OCI-LY1 (cell line): ENCODE data around the gene NTHL1.

Experiments
- CTCF ChIP-seq: fragments of 200-600 bp; sonication (generic), shearing (Covaris generic); IDR thresholded peaks from 2 replicates; pipeline ENCODE4 v1.5.1; 2017; ENCODE audit warnings: mild to moderate bottlenecking, antibody characterized with exemption, low read length, moderate library complexity, mixed read lengths
- EZH2 ChIP-seq: fragments of 200-600 bp; sonication (generic), shearing (Covaris generic); IDR thresholded peaks from 2 replicates; pipeline ENCODE4 v1.8.0; 2017; ENCODE audit warnings: borderline replicate concordance, mixed run types, mild to moderate bottlenecking, antibody characterized with exemption, low read length, moderate library complexity, mixed read lengths

GRCh38 chr16:2095918-2096582 is 48.4 kb upstream of the NTHL1 start:
- TF ChIP-seq CTCF (no peak), EZH2 (no peak)
